Measurements from ENCODE around the gene RTCB.

RTCB gene

GRCh38 chr22:32339190-32340012 lies 72.6 kb downstream of the RTCB start:
- no peak for DNase-seq (ENCODE audit: low read depth in 2 of 2)

GRCh38 chr22:32338757-32339156 lies 73.3 kb downstream of the RTCB start:
- DNase-seq (ENCODE audit: low read depth in 2 of 2) = no peak

Data from stimulated activated CD4-positive, alpha-beta T cell treated with anti-CD3 and anti-CD28 coated beads, Interleukin-1b, Interleukin-23, amount 100 ng/mL, for 1 hour (primary cell).